Uterus (tissue), 4 donors: Measurements from ENCODE around the gene ADARB1. TPM values are rescaled to one million over a fixed set of nuclear protein-coding genes. Genes with fewer than 3 reads are reported as not detected.

Experiments used
- DNase-seq, 2 donors: peaks; one replicate each; pipeline ENCODE4 v3.0.0-alpha.2; 2019 to 2020
- H3K27ac ChIP-seq, 2 donors: fragments of 200-600 bp; sonication (generic); 1 replicate in 1 of 2; 2 replicates in 1 of 2; pipeline ENCODE4 v1.5.1; 2016 to 2018
- H3K27me3 ChIP-seq, 2 donors: fragments of 200-600 bp; sonication (generic); one replicate each; pipeline ENCODE4 v1.5.1; 2018 to 2019; ENCODE audit warnings: control low read depth in 1 of 2
- H3K36me3 ChIP-seq, 2 donors: fragments of 200-600 bp; sonication (generic); one replicate each; pipeline ENCODE4 v1.5.1; 2019; ENCODE audit warnings: control low read depth in 1 of 2
- H3K4me1 ChIP-seq, 2 donors: fragments of 200-600 bp; sonication (generic); one replicate each; pipeline ENCODE4 v1.5.1; 2018 to 2019; ENCODE audit warnings: control low read depth in 1 of 2
- H3K4me3 ChIP-seq, 2 donors: fragments of 200-600 bp; sonication (generic); 1 replicate in 1 of 2; 2 replicates in 1 of 2; pipeline ENCODE4 v1.5.1; 2018 to 2019; ENCODE audit warnings: mild to moderate bottlenecking in 1 of 2
- H3K9me3 ChIP-seq, 2 donors: fragments of 200-600 bp; sonication (generic); one replicate each; pipeline ENCODE4 v1.5.1; 2019; ENCODE audit warnings: control low read depth in 1 of 2
- POLR2A ChIP-seq, 2 donors: fragments of 450-650 bp; IDR thresholded peaks; one replicate each; pipeline ENCODE4 v1.6.1; 2016; ENCODE audit warnings: antibody characterized with exemption in 2 of 2, mild to moderate bottlenecking in 1 of 2, moderate library complexity in 1 of 2
- intact Hi-C: fragments of 100-400 bp; cut with DNase I; formaldehyde crosslinking; loops from one replicate; pipeline ENCODE4 v1.15.1; 2023; ENCODE audit warnings: low total_unique reads
- total RNA-seq, 4 donors: library from RNA; depleted of rRNA in 3 of 4; stranded (reverse); fragments of >200 nt in 3 of 4; gene quantifications; one replicate each; pipeline versions ENCODE4 v1.1.0 to v1.2.4, GENCODE V29; 2014 to 2023
- TF ChIP-seq, protein P1 (sequence below), 4 experiments: fragments of 200-600 bp in 2 of 4; fragments of 450-650 bp in 2 of 4; sonication (generic) in 2 of 4; IDR thresholded peaks; one replicate each; pipeline ENCODE4 v1.5.1; 2016 to 2019; ENCODE audit warnings: antibody characterized with exemption in 4 of 4, mild to moderate bottlenecking in 2 of 4, moderate library complexity in 1 of 4
- donor health status: DM: yes; HTN: yes; CAD: no.

ADARB1 gene
- total RNA-seq, 4 donors from 2014 or later, result 21.8 to 69.6 (median 43.3) TPM

DNA sequence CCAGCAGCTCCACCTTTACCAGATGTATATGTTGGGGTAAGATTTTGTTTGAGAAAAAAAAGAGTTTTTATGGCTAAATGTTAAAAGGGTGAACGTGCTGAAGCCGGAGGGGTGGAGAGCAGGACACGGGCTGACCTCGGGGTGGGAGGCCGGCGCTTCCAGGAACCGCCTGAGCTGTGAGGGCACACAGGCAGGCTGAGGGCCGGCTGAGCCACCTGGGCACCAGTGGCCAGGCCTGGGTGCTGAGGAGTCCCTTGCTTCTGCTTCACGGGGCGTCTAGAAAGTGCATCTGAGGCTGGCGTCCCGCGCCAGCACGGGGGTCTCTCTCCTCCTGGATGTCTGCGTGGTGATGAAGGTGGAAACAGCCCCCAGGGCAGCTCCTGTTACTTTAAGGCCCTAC, 33.6 kb upstream of the ADARB1 start:
- TF ChIP-seq POLR2A (IDR thresholded peaks at IDR 0.05), result no peak
- TF ChIP-seq, protein P1, sequence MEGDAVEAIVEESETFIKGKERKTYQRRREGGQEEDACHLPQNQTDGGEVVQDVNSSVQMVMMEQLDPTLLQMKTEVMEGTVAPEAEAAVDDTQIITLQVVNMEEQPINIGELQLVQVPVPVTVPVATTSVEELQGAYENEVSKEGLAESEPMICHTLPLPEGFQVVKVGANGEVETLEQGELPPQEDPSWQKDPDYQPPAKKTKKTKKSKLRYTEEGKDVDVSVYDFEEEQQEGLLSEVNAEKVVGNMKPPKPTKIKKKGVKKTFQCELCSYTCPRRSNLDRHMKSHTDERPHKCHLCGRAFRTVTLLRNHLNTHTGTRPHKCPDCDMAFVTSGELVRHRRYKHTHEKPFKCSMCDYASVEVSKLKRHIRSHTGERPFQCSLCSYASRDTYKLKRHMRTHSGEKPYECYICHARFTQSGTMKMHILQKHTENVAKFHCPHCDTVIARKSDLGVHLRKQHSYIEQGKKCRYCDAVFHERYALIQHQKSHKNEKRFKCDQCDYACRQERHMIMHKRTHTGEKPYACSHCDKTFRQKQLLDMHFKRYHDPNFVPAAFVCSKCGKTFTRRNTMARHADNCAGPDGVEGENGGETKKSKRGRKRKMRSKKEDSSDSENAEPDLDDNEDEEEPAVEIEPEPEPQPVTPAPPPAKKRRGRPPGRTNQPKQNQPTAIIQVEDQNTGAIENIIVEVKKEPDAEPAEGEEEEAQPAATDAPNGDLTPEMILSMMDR (IDR thresholded peaks at IDR 0.05), result no peak
- Histone ChIP-seq H3K36me3 (no peaks in the 10 kb centered on the region), H3K4me1 (peaks cover 0 to 4% of the 10 kb centered on the region in 2 donors), H3K4me3 (no peak overlapping the region), H3K27me3 (no peaks in the 10 kb centered on the region), H3K9me3 (no peaks in the 10 kb centered on the region), H3K27ac (peak overlapping the region; percentile 35 to 71)
- intact Hi-C loops, result no loop called here
- no peak for DNase-seq

DNA sequence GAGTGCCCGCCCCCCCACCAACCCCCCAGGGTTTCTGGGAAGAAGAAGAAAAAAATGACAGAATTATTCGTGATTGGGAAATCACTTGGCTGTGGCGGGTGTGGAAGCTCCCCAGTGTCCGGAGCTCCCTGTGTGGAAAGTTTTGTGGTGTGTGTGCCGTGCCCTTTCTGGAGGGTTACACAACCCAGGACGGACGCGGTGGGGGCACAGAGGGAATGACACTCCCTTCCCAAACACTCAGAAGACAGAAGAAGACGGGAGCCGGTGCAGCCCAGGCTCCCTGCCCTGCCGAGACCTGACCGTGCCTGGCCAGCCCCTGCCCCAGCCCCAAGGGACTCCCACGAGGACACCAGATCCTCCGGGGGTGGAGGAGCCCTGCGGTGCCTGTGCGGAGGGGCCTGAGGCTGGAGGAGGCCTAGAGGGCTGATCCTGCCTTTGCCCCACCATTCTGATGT, 33.0 kb upstream of the ADARB1 start:
- H3K4me1 ChIP-seq, result peaks cover 0 to 4% of the 10 kb centered on the region in 2 donors
- intact Hi-C loops, result no loop called here
- peak overlapping the region; percentile 49 to 71 for H3K27ac ChIP-seq
- peak; percentile 87 to 88 for DNase-seq
- H3K9me3 ChIP-seq, result no peaks in the 10 kb centered on the region
- TF ChIP-seq POLR2A (IDR thresholded peaks at IDR 0.05), result peak in 1 of 2 donors; percentile 37
- TF ChIP-seq, protein P1 (IDR thresholded peaks at IDR 0.05), result no peak
- H3K4me3 ChIP-seq, result peak overlapping the region in 1 of 2 donors; percentile 24
- H3K36me3 ChIP-seq, result no peaks in the 10 kb centered on the region
- no peaks in the 10 kb centered on the region for H3K27me3 ChIP-seq

- intact Hi-C loops, result no loop called here
- peaks cover 0 to 4% of the 10 kb centered on the region in 2 donors for H3K4me1 ChIP-seq
- no peaks in the 10 kb centered on the region for H3K36me3 ChIP-seq
- H3K4me3 ChIP-seq, result no peak overlapping the region
- peak overlapping the region in 1 of 2 donors; percentile 71 for H3K27ac ChIP-seq
- no peak for TF ChIP-seq POLR2A (IDR thresholded peaks at IDR 0.05)
- TF ChIP-seq, protein P1 (IDR thresholded peaks at IDR 0.05), result no peak
- no peaks in the 10 kb centered on the region for H3K27me3 ChIP-seq
- DNase-seq, result no peak
- H3K9me3 ChIP-seq, result no peaks in the 10 kb centered on the region
These were observed 32.3 kb upstream of the ADARB1 start for GRCh38 chr21:45041984-45042663.

GRCh38 chr21:45042664-45043161, 31.7 kb upstream of the ADARB1 start:
- no peak for DNase-seq
- no peaks in the 10 kb centered on the region for H3K9me3 ChIP-seq
- no peak overlapping the region for H3K27ac ChIP-seq
- TF ChIP-seq, protein P1 (IDR thresholded peaks at IDR 0.05), result no peak
- no peak for TF ChIP-seq POLR2A (IDR thresholded peaks at IDR 0.05)
- peaks cover 0 to 4% of the 10 kb centered on the region in 2 donors for H3K4me1 ChIP-seq
- no peak overlapping the region for H3K4me3 ChIP-seq
- no peaks in the 10 kb centered on the region for H3K36me3 ChIP-seq
- intact Hi-C loops, result no loop called here
- no peaks in the 10 kb centered on the region for H3K27me3 ChIP-seq

GRCh38 chr21:45043541-45044020, 30.8 kb upstream of the ADARB1 start:
- H3K27ac ChIP-seq, result no peak overlapping the region
- H3K4me3 ChIP-seq, result no peak overlapping the region
- no peaks in the 10 kb centered on the region for H3K36me3 ChIP-seq
- no peaks in the 10 kb centered on the region for H3K9me3 ChIP-seq
- DNase-seq, result no peak
- intact Hi-C loops, result no loop called here
- H3K4me1 ChIP-seq, result peaks cover 0 to 4% of the 10 kb centered on the region in 2 donors
- no peaks in the 10 kb centered on the region for H3K27me3 ChIP-seq
- TF ChIP-seq POLR2A (IDR thresholded peaks at IDR 0.05), result no peak
- TF ChIP-seq, protein P1 (IDR thresholded peaks at IDR 0.05), result no peak
